ENCODE measurements around the gene LTF.

DNA sequence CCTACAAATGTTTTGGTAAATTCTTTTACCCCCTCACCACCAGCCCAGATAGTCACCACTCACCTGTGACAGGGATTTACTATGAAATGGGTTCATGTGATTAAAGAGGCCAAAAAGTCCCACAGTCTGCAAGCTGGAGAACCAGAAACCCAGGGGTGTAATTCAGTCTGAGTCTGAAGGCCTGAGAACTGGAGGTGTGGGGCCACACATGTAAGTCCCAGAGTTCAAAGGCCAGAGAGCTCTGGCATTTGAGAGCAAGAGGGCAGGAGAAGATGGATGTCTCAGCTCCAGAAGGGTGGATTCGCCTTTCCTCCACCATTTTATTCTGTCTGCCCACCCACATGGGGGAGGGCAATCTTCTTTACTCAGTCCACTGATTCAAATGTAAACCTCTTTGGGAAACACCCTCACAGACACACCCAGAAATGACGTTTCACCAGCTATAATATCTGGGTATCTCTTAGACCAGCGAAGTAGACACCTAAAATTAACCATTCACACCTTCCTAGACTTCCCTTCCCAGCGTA, 45.0 kb upstream of the LTF start:
- TF ChIP-seq, protein P1, sequence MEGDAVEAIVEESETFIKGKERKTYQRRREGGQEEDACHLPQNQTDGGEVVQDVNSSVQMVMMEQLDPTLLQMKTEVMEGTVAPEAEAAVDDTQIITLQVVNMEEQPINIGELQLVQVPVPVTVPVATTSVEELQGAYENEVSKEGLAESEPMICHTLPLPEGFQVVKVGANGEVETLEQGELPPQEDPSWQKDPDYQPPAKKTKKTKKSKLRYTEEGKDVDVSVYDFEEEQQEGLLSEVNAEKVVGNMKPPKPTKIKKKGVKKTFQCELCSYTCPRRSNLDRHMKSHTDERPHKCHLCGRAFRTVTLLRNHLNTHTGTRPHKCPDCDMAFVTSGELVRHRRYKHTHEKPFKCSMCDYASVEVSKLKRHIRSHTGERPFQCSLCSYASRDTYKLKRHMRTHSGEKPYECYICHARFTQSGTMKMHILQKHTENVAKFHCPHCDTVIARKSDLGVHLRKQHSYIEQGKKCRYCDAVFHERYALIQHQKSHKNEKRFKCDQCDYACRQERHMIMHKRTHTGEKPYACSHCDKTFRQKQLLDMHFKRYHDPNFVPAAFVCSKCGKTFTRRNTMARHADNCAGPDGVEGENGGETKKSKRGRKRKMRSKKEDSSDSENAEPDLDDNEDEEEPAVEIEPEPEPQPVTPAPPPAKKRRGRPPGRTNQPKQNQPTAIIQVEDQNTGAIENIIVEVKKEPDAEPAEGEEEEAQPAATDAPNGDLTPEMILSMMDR (IDR thresholded peaks at IDR 0.05 in 2 of 3, conservative IDR thresholded peaks at IDR 0.05 in 1 of 3; ENCODE audit: control insufficient read depth in 2 of 3, extremely low read depth in 1 of 3, insufficient read depth in 1 of 3, low read depth in 3 of 3, low read length in 3 of 3): no peak
- TF ChIP-seq, protein P2, sequence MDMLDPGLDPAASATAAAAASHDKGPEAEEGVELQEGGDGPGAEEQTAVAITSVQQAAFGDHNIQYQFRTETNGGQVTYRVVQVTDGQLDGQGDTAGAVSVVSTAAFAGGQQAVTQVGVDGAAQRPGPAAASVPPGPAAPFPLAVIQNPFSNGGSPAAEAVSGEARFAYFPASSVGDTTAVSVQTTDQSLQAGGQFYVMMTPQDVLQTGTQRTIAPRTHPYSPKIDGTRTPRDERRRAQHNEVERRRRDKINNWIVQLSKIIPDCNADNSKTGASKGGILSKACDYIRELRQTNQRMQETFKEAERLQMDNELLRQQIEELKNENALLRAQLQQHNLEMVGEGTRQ (IDR thresholded peaks at IDR 0.05; ENCODE audit: borderline replicate concordance, low read depth, low read length): no peak
- TF ChIP-seq CHD4 (IDR thresholded peaks at IDR 0.05) (no peak), JUNB (IDR thresholded peaks at IDR 0.05) (no peak), POLR2AphosphoS5 (IDR thresholded peaks at IDR 0.05; ENCODE audit: low read length) (no peak), PBX3 (IDR thresholded peaks at IDR 0.05; ENCODE audit: insufficient replicate concordance, low read depth, low read length) (no peak), BRCA1 (IDR thresholded peaks at IDR 0.05; ENCODE audit: low read depth, low read length) (no peak), ATF3 (IDR thresholded peaks at IDR 0.05; ENCODE audit: borderline replicate concordance, extremely low read depth, low read depth, low read length) (no peak)

Data from GM12878 (cell line).